Transverse colon (tissue), 4 donors: ENCODE measurements around the gene NOTCH1. TPM values are rescaled to one million over a fixed set of nuclear protein-coding genes. Genes with fewer than 3 reads are reported as not detected.
A peak's percentile ranks its signal among the peaks of the same experiment; 100 is the strongest.

Experiments used
- DNase-seq: peaks from one replicate; pipeline ENCODE4 v3.0.0-alpha.2; 2019
- H3K27ac ChIP-seq, 4 donors: fragments of 200-600 bp; sonication (generic); 2 replicates each; pipeline ENCODE4 v1.5.1; 2016 to 2018; ENCODE audit warnings: inconsistent platforms in 4 of 4
- H3K27me3 ChIP-seq: fragments of 200-600 bp; sonication (generic); 2 replicates; pipeline ENCODE4 v1.5.1; 2017; ENCODE audit warnings: inconsistent platforms
- H3K36me3 ChIP-seq, 4 donors: fragments of 200-600 bp; sonication (generic); 2 replicates each; pipeline ENCODE4 v1.5.1; 2017 to 2019; ENCODE audit warnings: inconsistent platforms in 4 of 4
- H3K4me1 ChIP-seq, 4 donors: fragments of 200-600 bp; sonication (generic); 2 replicates each; pipeline ENCODE4 v1.5.1; 2017 to 2020; ENCODE audit warnings: inconsistent platforms in 4 of 4
- H3K4me3 ChIP-seq, 4 donors: fragments of 200-600 bp; sonication (generic); 1 replicate in 1 of 4; 2 replicates in 3 of 4; pipeline versions ENCODE4 v1.5.1 to v1.6.1; 2017 to 2019; ENCODE audit warnings: inconsistent platforms in 4 of 4
- H3K9me3 ChIP-seq, 2 donors: fragments of 200-600 bp; sonication (generic); 2 replicates each; pipeline ENCODE4 v1.5.1; 2017 to 2019; ENCODE audit warnings: inconsistent platforms in 2 of 2
- EP300 ChIP-seq: sonication (generic); formaldehyde crosslinking; IDR thresholded peaks from one replicate; pipeline ENCODE4 v1.6.1; 2017; ENCODE audit warnings: antibody characterized with exemption, low read depth
- POLR2A ChIP-seq: fragments of 450-650 bp; IDR thresholded peaks from one replicate; pipeline ENCODE4 v1.6.1; 2016; ENCODE audit warnings: antibody characterized with exemption, mild to moderate bottlenecking, moderate library complexity
- POLR2AphosphoS5 ChIP-seq, 3 donors: sonication (generic); formaldehyde crosslinking; IDR thresholded peaks; one replicate each; pipeline ENCODE4 v1.6.1; 2016; ENCODE audit warnings: antibody characterized with exemption in 3 of 3
- WGBS, 2 donors: methylation state at CpG; one replicate each; pipeline ENCODE4 v1.1.5; 2018; ENCODE audit warnings: low coverage in 1 of 2; 5-methylcytosine and 5-hydroxymethylcytosine counted together
- in situ Hi-C, 4 donors: fragments of 200-750 bp; cut with MboI; loops; one replicate each; pipeline versions ENCODE4 v1.15.0 to v1.15.1; 2017; ENCODE audit warnings: low sequenced_read_pairs in 3 of 4, low pct_ligation_motif_present in 1 of 4, low pct_unique_long_range_greater_than_20kb in 1 of 4
- intact Hi-C: fragments of 100-400 bp; cut with DNase I; formaldehyde crosslinking; loops from one replicate; pipeline ENCODE4 v1.15.1; 2023; ENCODE audit warnings: low total_unique reads
- total RNA-seq, 4 donors: library from RNA; depleted of rRNA; stranded (reverse); fragments of >200 nt; gene quantifications; one replicate each; pipeline ENCODE4 v1.1.0, GENCODE V29; 2016
- TF ChIP-seq, protein P1 (sequence below), 5 experiments: fragments of 200-600 bp in 3 of 5; fragments of 450-650 bp in 2 of 5; sonication (generic) in 3 of 5; IDR thresholded peaks; 1 replicate in 2 of 5; 2 replicates in 3 of 5; pipeline ENCODE4 v1.5.1; 2016 to 2017; ENCODE audit warnings: antibody characterized with exemption in 5 of 5, inconsistent platforms in 3 of 5, mild to moderate bottlenecking in 2 of 5, moderate library complexity in 1 of 5

Gene NOTCH1
- total RNA-seq, 4 donors from 2014 or later: 48.2 to 154 (median 98.2) TPM

DNA sequence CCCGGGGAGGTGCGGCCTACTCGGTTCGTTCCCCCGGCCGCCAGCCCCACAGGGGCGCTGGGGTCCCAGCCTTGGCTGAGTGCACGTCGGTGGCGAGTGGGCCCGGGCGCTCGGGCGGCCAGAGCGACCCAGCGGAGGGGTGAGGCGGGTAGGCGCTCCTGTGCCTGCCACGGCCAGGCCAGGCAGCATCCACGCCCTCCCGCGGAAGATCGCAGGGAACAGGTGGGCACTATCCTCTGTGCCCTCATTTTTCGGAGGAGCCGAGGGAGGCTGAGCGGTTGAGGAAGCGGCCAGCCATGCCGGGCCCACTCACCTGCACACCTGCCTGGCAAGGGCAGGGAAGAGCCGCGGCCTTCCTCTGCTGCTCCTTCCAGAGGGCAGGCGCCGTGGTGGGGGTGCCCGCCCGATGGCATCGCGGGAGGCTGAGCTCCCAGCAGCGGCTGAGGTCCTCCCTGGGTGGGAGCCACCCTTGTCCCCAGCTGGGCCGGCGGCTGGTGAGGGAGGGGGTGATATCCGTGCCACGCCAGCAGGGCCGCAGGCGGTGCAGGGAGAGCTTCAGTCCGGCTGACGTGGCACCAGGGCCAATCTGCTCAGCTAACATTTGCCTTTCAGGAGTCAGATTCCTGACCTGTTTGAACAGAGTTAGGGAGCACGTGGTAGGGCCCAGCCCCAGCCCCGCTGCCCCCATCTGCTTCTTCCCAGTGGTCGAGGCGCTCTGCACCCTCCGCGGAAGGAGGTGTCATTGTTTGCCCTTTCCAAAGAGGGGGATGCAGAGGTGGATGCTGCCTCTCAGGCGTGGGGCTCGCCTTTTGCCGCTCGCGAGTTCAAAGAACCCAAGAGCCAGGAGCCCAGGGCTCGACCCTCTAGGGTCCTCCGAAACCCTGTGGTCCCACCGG lies 61.4 kb downstream of the NOTCH1 start:
- in situ Hi-C loops (loop anchor here in 1 of 4 donors (10.0 kb wide), 1 partner anchor 150 kb away; no protein-coding TSS in a partner anchor), intact Hi-C loops (no loop called here)
- H3K4me1 ChIP-seq: peaks cover 20 to 30% (median 23%) of the 10 kb centered on the region in 4 donors
- 38% methylated on average over 25 of the region's 59 CpGs; no CpG with 5 or more reads in 1 of the 2 donors for WGBS, 2 donors
- H3K36me3 ChIP-seq: no peaks in the 10 kb centered on the region
- no peaks in the 10 kb centered on the region for H3K27me3 ChIP-seq
- no peaks in the 10 kb centered on the region for H3K9me3 ChIP-seq
- TF ChIP-seq EP300 (no peak), POLR2AphosphoS5 (IDR thresholded peaks at IDR 0.05) (no peak), POLR2A (no peak)
- TF ChIP-seq, protein P1, sequence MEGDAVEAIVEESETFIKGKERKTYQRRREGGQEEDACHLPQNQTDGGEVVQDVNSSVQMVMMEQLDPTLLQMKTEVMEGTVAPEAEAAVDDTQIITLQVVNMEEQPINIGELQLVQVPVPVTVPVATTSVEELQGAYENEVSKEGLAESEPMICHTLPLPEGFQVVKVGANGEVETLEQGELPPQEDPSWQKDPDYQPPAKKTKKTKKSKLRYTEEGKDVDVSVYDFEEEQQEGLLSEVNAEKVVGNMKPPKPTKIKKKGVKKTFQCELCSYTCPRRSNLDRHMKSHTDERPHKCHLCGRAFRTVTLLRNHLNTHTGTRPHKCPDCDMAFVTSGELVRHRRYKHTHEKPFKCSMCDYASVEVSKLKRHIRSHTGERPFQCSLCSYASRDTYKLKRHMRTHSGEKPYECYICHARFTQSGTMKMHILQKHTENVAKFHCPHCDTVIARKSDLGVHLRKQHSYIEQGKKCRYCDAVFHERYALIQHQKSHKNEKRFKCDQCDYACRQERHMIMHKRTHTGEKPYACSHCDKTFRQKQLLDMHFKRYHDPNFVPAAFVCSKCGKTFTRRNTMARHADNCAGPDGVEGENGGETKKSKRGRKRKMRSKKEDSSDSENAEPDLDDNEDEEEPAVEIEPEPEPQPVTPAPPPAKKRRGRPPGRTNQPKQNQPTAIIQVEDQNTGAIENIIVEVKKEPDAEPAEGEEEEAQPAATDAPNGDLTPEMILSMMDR (IDR thresholded peaks at IDR 0.05): no peak
- peak overlapping the region; percentile 98 to 100 (median 100) for H3K27ac ChIP-seq
- peak overlapping the region; percentile 38 to 65 (median 56) for H3K4me3 ChIP-seq
- DNase-seq: peak; percentile 37

DNA sequence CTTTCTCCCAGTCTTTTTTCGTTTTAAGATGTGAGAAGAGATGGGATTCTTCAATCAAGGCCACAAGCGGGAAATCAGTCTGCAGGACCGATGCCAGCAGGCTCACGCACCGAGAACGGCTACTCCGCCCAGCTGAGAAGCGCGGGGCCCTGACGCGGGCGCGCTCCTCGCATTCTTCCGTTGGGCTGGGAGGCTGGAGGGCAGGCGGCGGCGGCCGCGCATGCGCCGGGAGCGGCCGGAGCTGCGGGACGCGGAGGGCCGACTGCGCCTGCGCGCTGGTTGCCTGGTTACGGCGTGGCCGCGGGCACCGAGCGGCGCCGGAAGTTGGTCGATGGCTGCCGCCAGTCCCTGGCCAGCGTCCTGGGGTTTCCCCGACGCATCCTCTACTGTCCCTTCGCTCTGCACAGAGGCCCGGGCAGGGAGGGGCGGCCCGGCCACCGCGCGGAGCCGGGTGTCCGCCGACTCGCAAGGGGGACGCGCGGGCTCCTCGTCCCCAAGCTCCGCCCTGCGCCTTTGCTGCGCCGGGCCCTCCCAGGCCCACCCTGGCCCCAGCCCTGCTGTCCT lies 62.2 kb downstream of the NOTCH1 start:
- Histone ChIP-seq H3K4me3 (peak overlapping the region; percentile 38 to 65 (median 56)), H3K27ac (peak overlapping the region; percentile 98 to 100 (median 100)), H3K36me3 (peaks cover 0 to 3% (median 0%) of the 10 kb centered on the region in 4 donors), H3K27me3 (no peaks in the 10 kb centered on the region), H3K9me3 (no peaks in the 10 kb centered on the region), H3K4me1 (peaks cover 20 to 30% (median 23%) of the 10 kb centered on the region in 4 donors)
- in situ Hi-C loops (loop anchor here in 1 of 4 donors (10.0 kb wide), 1 partner anchor 151 kb away; no protein-coding TSS in a partner anchor), intact Hi-C loops (no loop called here)
- WGBS, 2 donors: 0% methylated on average over 54 of the region's 63 CpGs; no CpG with 5 or more reads in 1 of the 2 donors
- peak; percentile 95 for DNase-seq
- TF ChIP-seq POLR2A (peak; percentile 57), EP300 (no peak), POLR2AphosphoS5 (IDR thresholded peaks at IDR 0.05) (peak; percentile 35 to 77 (median 72))
- TF ChIP-seq, protein P1 (IDR thresholded peaks at IDR 0.05): no peak

DNA sequence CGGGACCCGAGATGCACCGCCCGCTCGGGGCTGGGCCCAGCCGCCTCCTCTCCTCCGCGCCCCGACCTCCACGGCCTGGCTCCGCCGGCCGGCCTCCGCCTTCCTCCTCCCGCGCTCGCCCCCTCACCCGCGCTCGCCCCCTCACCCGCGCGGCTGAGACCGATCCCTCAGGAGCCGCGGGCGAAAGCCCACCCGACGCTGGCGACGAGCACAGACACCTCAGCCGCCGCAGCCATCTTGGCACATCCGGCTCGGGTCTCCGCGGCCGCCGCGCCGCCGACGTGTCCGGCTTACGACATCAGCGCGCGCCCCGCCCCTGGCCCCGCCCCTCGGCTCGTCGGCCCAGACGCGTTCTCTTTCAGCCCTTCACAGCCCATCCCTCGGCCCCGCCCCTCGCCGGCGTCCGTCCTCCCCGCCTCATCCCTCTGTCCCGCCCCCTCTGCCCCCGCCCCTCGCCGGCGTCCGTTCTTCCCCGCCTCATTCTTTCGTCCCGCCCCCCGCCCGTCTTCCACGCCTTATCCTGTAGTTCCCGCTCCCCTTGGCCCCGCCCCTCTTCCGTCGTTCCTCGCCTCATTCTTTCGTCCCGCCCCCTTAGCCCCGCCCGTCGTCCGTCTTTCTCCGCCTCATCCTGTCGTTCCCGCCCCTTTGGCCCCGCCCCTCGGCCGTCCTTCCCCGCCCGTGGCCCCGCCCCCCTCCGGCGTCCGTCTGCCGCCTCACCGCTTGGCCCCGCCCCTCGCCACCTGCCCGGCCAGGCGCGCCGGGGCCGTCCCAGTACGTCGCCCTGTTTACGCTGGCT lies 62.9 kb downstream of the NOTCH1 start, which contains the start of gene SEC16A:
SEC16A (minus strand) TSS at position 248 of the 796 bp plus-strand sequence. CDS start 5,425 bp downstream, outside the sequence.
- Histone ChIP-seq H3K36me3 (peaks cover 0 to 4% (median 0%) of the 10 kb centered on the region in 4 donors), H3K9me3 (no peaks in the 10 kb centered on the region), H3K27me3 (no peaks in the 10 kb centered on the region), H3K4me1 (peaks cover 20 to 28% (median 21%) of the 10 kb centered on the region in 4 donors), H3K27ac (peak within 1 kb of the TSS; percentile 98 to 100 (median 100)), H3K4me3 (peak within 1 kb of the TSS; percentile 80 to 100 (median 88))
- peak; percentile 93 to 97 (median 97) for TF ChIP-seq POLR2AphosphoS5 (IDR thresholded peaks at IDR 0.05)
- TF ChIP-seq, protein P1 (IDR thresholded peaks at IDR 0.05): no peak
- peak; percentile 14 for TF ChIP-seq EP300
- TF ChIP-seq POLR2A: peak; percentile 94
- intact Hi-C loops: no loop called here
- DNase-seq: peak; percentile 100
- in situ Hi-C loops: loop anchor here in 1 of 4 donors (10.0 kb wide), 1 partner anchor 152 kb away; no protein-coding TSS in a partner anchor
- 3% methylated on average over 21 of the region's 109 CpGs; no CpG with 5 or more reads in 1 of the 2 donors for WGBS, 2 donors
